Pancreas (tissue), 10 donors: Measurements from ENCODE around the gene KCNC4. TPM values are rescaled to one million over a fixed set of nuclear protein-coding genes. Genes with fewer than 3 reads are reported as not detected.

Source experiments
- ATAC-seq, 4 donors: fragments of 200-7000 bp; cut with Tn5 transposase; one replicate each; pipeline versions ENCODE4 v1.8.0 to v1.9.1; 2020; ENCODE audit warnings: mild to moderate bottlenecking in 4 of 4, moderate library complexity in 4 of 4
- DNase-seq, 6 donors: peaks; one replicate each; pipeline ENCODE4 v3.0.0-alpha.2; 2020
- FAIRE-seq: peaks from 2 replicates; lab custom pipeline; 2012; peaks lifted over from hg19 to GRCh38; lab: Jason Lieb, UNC
- H3K27ac ChIP-seq, 4 donors: fragments of 200-600 bp; sonication (generic); 1 replicate in 3 of 4; 2 replicates in 1 of 4; pipeline versions ENCODE4 v1.5.0 to v1.8.0; 2020
- H3K27me3 ChIP-seq, 4 donors: fragments of 200-600 bp; one replicate each; pipeline ENCODE4 v1.8.0; 2021
- H3K36me3 ChIP-seq, 3 donors: fragments of 200-600 bp; sonication (generic) in 1 of 3; one replicate each; pipeline versions ENCODE4 v1.5.0 to v1.8.0; 2020 to 2021
- H3K4me1 ChIP-seq, 3 donors: fragments of 200-600 bp; one replicate each; pipeline ENCODE4 v1.8.0; 2021
- H3K4me3 ChIP-seq, 4 donors: fragments of 200-600 bp; sonication (generic) in 2 of 4; one replicate each; pipeline versions ENCODE4 v1.5.0 to v1.8.0; 2020 to 2021
- H3K9me3 ChIP-seq, 4 donors: fragments of 200-600 bp; one replicate each; pipeline ENCODE4 v1.8.0; 2021
- WGBS, 2 donors: extraction: QIAGEN DNeasy Blood & Tissue Kit; methylation state at CpG; one replicate each; pipeline ENCODE4 v1.1.7; 2013; 5-methylcytosine and 5-hydroxymethylcytosine counted together
- intact Hi-C, 3 donors: fragments of 100-400 bp; cut with DNase I; formaldehyde crosslinking; loops; one replicate each; pipeline versions ENCODE4 v1.11.1 to v1.14.2; 2022
- polyA plus RNA-seq, 2 donors: library from polyadenylated mRNA; stranded (reverse); fragments of 200-250 nt; gene quantifications; one replicate each; pipeline ENCODE4 v1.2.3, GENCODE V29; 2013
- total RNA-seq, 6 donors: library from RNA; stranded (reverse); fragmentation: NEBNext Ultra II Directional in 4 of 6; extraction: Animal tissue kit (Norgen Biotek cat#: 25700) in 4 of 6; gene quantifications; one replicate each; pipeline versions ENCODE4 v1.2.1 to v1.2.4, GENCODE V29; 2021 to 2023
- TF ChIP-seq, protein P1 (sequence below), 4 donors: fragments of 200-600 bp; sonication (generic) in 3 of 4; IDR thresholded peaks; one replicate each; pipeline versions ENCODE4 v1.5.0 to v1.8.0; 2021; ENCODE audit warnings: antibody characterized with exemption in 4 of 4
- donor health status: healthy with polysubstance abuse.
- donor health status: DM: no; HTN: no; CAD: no; lungs with moderate emphysema.
- donor health status: DM: no; HTN: no; CAD: no.
- donor health status: control.
- donor health status: control.
- donor health status: Bipolar disorder and iron deficiency.
- donor health status: DM: yes; HTN: yes; CAD: no.
- donor health status: DM: no; HTN: no; CAD: no.
- donor health status: DM: no; HTN: no; CAD: no.
- donor health status: DM: yes; HTN: yes; CAD: no.

Gene KCNC4
- total and polyA plus RNA-seq, 8 donors: 5.4 to 18.6 (median 9.5) TPM

DNA sequence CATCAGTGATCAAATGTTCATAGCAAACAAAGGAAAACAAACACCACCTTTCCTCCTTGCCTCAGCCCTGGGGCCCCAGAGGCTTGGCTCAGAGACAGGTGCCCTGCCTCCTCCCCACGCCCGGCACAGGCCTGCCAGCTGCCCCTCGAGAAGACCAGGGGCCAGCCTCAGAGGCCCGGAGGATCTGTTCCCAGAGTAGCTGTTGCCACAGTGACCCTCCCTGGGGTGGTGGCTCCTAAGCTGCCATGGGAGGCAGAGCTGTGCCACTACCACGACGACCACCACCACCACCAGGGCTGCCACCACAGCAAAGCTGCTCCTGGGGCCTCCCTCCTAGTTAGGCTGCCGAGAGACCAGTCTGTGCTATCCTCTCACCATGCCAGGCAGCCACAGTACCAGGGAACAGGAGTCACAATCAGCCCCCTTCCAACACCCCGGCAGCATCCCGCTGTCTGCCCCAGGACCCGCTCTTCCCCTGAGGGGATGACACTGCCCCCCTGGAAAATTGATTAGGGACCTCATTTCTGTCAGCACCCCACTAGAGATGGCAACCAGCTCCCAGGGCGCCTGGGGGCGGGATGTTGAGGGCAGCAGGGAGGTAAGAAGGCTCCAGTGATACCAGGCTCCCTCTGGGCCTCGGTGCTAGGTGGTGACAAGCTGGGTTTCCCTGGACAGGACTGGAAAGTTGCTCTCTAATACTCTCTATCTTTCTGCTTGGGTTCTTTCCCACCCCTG is 30.5 kb downstream of the KCNC4 start:
- WGBS, 2 donors: 62 to 67% methylated on average over 13 of the region's 13 CpGs
- H3K27ac ChIP-seq: peak overlapping the region in 2 of 4 donors; percentile 15 to 17
- DNase-seq: peak in 2 of 6 donors; percentile 41 to 63
- ATAC-seq: peak in 3 of 4 donors; percentile 14 to 52 (median 17)
- H3K9me3 ChIP-seq: no peaks in the 10 kb centered on the region
- H3K27me3 ChIP-seq: no peaks in the 10 kb centered on the region
- FAIRE-seq: no peak
- no peak overlapping the region for H3K4me3 ChIP-seq
- intact Hi-C loops: no loop called here
- peaks cover 4 to 19% (median 16%) of the 10 kb centered on the region in 3 donors for H3K4me1 ChIP-seq
- TF ChIP-seq, protein P1, sequence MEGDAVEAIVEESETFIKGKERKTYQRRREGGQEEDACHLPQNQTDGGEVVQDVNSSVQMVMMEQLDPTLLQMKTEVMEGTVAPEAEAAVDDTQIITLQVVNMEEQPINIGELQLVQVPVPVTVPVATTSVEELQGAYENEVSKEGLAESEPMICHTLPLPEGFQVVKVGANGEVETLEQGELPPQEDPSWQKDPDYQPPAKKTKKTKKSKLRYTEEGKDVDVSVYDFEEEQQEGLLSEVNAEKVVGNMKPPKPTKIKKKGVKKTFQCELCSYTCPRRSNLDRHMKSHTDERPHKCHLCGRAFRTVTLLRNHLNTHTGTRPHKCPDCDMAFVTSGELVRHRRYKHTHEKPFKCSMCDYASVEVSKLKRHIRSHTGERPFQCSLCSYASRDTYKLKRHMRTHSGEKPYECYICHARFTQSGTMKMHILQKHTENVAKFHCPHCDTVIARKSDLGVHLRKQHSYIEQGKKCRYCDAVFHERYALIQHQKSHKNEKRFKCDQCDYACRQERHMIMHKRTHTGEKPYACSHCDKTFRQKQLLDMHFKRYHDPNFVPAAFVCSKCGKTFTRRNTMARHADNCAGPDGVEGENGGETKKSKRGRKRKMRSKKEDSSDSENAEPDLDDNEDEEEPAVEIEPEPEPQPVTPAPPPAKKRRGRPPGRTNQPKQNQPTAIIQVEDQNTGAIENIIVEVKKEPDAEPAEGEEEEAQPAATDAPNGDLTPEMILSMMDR (IDR thresholded peaks at IDR 0.05): no peak
- H3K36me3 ChIP-seq: no peaks in the 10 kb centered on the region

DNA sequence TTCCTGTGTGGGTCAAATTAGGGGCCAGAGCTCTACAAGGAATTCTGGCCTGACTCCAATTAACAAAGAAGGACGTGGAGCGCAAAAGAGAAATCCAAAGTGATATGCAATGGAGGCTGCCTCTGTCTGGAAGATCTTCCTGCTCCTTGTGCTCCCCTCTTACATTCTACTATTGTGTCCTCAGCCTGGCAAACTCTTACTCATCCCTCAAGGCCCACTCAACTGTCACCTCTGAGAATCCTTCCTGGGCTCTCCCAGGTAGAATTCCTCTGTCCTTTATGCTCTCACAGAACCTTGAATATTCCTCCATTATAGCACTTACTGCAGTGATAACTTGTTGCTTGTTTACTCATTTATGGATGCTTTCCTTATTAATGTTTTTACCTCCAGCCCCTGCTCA is 31.4 kb downstream of the KCNC4 start:
- FAIRE-seq (no peak), DNase-seq (no peak), ATAC-seq (no peak)
- no peak overlapping the region for H3K4me3 ChIP-seq
- H3K9me3 ChIP-seq: no peaks in the 10 kb centered on the region
- no peak overlapping the region for H3K27ac ChIP-seq
- WGBS, 2 donors: 56 to 72% methylated on average over 2 of the region's 2 CpGs
- peaks cover 0 to 12% (median 11%) of the 10 kb centered on the region in 3 donors for H3K4me1 ChIP-seq
- H3K27me3 ChIP-seq: no peaks in the 10 kb centered on the region
- TF ChIP-seq, protein P1 (IDR thresholded peaks at IDR 0.05): no peak
- intact Hi-C loops: no loop called here
- H3K36me3 ChIP-seq: no peaks in the 10 kb centered on the region

DNA sequence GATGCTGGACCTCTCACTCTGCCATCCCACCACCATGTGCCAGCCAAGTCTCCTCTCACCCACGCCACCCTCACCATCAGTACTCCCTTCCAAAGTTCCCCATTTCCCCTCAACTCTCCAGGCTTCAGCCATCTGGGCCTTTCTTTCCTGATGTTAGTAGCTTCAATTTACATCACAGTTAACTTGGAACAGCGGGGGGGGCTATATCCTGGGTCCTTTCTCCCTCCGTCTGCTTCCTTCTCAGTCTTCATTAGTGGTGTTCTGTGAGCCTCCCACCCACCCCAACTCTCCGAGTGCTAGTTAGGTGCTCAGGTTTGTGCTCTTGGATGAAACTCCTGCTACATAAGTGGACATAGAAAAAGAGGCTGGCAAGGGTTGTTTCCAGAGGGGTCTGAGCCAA is 31.9 kb downstream of the KCNC4 start:
- FAIRE-seq (no peak), ATAC-seq (no peak), DNase-seq (peak in 1 of 6 donors; percentile 7)
- Histone ChIP-seq H3K4me3 (no peak overlapping the region), H3K4me1 (peaks cover 0 to 12% (median 11%) of the 10 kb centered on the region in 3 donors), H3K36me3 (no peaks in the 10 kb centered on the region), H3K9me3 (no peaks in the 10 kb centered on the region), H3K27ac (no peak overlapping the region), H3K27me3 (no peaks in the 10 kb centered on the region)
- intact Hi-C loops: no loop called here
- WGBS, 2 donors: 93 to 95% methylated on average over 4 of the region's 4 CpGs
- TF ChIP-seq, protein P1 (IDR thresholded peaks at IDR 0.05): no peak

DNA sequence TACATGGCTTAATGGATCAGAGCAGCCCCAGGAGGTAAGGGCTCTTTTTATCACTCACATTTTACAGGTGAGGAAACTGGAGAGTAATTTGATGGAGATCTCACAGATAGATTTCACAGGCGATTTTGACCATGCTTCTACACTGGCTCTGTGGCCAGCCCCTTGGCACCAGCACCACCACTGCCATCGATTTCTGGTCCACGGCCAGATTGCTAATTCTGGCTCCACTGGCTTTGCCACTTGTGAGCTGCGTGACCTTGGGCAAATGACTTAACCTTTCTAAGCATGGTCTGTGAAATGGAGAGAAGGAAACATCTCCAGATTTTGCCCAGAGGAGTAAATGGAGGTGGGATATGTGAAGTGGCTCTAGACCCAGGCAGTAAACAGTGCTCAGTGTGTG is 32.6 kb downstream of the KCNC4 start:
- DNase-seq (peak in 4 of 6 donors; percentile 69 to 78 (median 74)), FAIRE-seq (no peak), ATAC-seq (peak; percentile 56 to 85 (median 73))
- Histone ChIP-seq H3K4me1 (peaks cover 0 to 12% (median 11%) of the 10 kb centered on the region in 3 donors), H3K4me3 (no peak overlapping the region), H3K36me3 (no peaks in the 10 kb centered on the region), H3K27me3 (no peaks in the 10 kb centered on the region), H3K27ac (peak overlapping the region in 1 of 4 donors; percentile 41), H3K9me3 (no peaks in the 10 kb centered on the region)
- 20 to 21% methylated on average over 4 of the region's 4 CpGs for WGBS, 2 donors
- intact Hi-C loops: no loop called here
- TF ChIP-seq, protein P1 (IDR thresholded peaks at IDR 0.05): no peak

DNA sequence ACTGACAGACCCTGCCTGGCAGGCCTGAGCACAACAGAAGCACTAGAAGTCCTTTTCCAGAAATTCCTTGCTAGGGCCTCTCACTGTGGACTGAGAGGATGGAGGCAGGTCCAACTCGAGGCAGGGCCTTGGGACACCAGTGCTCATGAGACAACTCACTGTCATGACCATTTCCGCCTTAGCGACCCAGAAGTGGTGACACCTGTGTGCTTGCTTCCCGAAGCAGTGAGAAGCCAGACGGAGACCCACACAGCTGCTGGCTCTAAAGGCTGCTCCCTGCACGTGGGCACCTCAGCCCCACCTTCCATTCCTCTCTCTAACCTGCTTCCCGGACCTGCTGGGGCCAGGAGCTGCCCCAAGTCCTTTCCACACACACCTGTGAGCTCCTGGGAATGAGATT is 33.0 kb downstream of the KCNC4 start:
- Histone ChIP-seq H3K4me3 (no peak overlapping the region), H3K4me1 (peaks cover 0 to 12% (median 11%) of the 10 kb centered on the region in 3 donors), H3K36me3 (no peaks in the 10 kb centered on the region), H3K9me3 (no peaks in the 10 kb centered on the region), H3K27ac (peak overlapping the region in 1 of 4 donors; percentile 41), H3K27me3 (no peaks in the 10 kb centered on the region)
- TF ChIP-seq, protein P1 (IDR thresholded peaks at IDR 0.05): no peak
- FAIRE-seq: no peak
- peak in 3 of 4 donors; percentile 32 to 35 (median 32) for ATAC-seq
- DNase-seq: no peak
- intact Hi-C loops: no loop called here
- WGBS, 2 donors: 66 to 67% methylated on average over 7 of the region's 7 CpGs
